Transverse colon (tissue), 4 donors: ENCODE results near the gene GMDS.

Source experiments
- EP300 ChIP-seq: sonication (generic); formaldehyde crosslinking; IDR thresholded peaks from one replicate; pipeline ENCODE4 v1.6.1; 2017; ENCODE audit warnings: antibody characterized with exemption, low read depth
- POLR2A ChIP-seq: fragments of 450-650 bp; IDR thresholded peaks from one replicate; pipeline ENCODE4 v1.6.1; 2016; ENCODE audit warnings: antibody characterized with exemption, mild to moderate bottlenecking, moderate library complexity
- POLR2AphosphoS5 ChIP-seq, 3 donors: sonication (generic); formaldehyde crosslinking; IDR thresholded peaks; one replicate each; pipeline ENCODE4 v1.6.1; 2016; ENCODE audit warnings: antibody characterized with exemption in 3 of 3
- TF ChIP-seq, protein P1 (sequence below), 5 experiments: fragments of 200-600 bp in 3 of 5; fragments of 450-650 bp in 2 of 5; sonication (generic) in 3 of 5; IDR thresholded peaks; 1 replicate in 2 of 5; 2 replicates in 3 of 5; pipeline ENCODE4 v1.5.1; 2016 to 2017; ENCODE audit warnings: antibody characterized with exemption in 5 of 5, inconsistent platforms in 3 of 5, mild to moderate bottlenecking in 2 of 5, moderate library complexity in 1 of 5

DNA sequence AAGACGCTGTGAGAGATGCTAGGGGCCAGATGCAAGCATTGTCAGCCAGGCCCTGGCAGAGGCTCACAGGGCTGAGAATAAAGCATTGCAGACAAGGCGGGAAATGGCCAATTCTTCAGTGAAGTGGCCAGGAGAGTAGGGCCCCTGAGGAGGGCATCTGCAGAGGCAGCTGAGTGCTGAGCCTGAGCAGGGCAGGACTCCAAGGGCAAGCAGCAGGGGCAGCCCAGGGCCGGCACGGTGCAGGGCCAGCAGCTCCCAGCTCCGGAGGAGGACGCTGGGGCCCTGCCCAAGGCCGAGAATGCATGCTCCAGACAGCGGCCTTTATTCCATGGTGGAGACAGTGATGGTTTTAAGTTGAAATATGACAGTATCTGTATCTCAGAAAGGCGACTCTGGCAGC is 330.2 kb downstream of the GMDS start:
- TF ChIP-seq, protein P1, sequence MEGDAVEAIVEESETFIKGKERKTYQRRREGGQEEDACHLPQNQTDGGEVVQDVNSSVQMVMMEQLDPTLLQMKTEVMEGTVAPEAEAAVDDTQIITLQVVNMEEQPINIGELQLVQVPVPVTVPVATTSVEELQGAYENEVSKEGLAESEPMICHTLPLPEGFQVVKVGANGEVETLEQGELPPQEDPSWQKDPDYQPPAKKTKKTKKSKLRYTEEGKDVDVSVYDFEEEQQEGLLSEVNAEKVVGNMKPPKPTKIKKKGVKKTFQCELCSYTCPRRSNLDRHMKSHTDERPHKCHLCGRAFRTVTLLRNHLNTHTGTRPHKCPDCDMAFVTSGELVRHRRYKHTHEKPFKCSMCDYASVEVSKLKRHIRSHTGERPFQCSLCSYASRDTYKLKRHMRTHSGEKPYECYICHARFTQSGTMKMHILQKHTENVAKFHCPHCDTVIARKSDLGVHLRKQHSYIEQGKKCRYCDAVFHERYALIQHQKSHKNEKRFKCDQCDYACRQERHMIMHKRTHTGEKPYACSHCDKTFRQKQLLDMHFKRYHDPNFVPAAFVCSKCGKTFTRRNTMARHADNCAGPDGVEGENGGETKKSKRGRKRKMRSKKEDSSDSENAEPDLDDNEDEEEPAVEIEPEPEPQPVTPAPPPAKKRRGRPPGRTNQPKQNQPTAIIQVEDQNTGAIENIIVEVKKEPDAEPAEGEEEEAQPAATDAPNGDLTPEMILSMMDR (IDR thresholded peaks at IDR 0.05) = no peak
- no peak for TF ChIP-seq POLR2AphosphoS5 (IDR thresholded peaks at IDR 0.05)
- TF ChIP-seq POLR2A = no peak
- TF ChIP-seq EP300 = no peak
